NCI-H460 (cell line): Measurements from ENCODE around the gene DLGAP1. TPM values are rescaled to one million over a fixed set of nuclear protein-coding genes. Genes with fewer than 3 reads are reported as not detected.

Experiments
- DNase-seq: peaks from one replicate; pipeline ENCODE4 v3.0.0-alpha.2; 2016; ENCODE audit warnings: low read depth; ENCODE audit errors: extremely low read depth
- total RNA-seq: library from RNA; depleted of rRNA; stranded (reverse); fragments of >200 nt; shearing (Covaris generic); gene quantifications from 2 replicates; pipeline ENCODE4 v1.2.3, GENCODE V29; 2014

DLGAP1 gene
- total RNA-seq, 1 experiment from 2014 or later: 1.8 TPM

- DNase-seq: no peak
These were observed 916.0 kb downstream of the DLGAP1 start for GRCh38 chr18:3538954-3539617.

DNA sequence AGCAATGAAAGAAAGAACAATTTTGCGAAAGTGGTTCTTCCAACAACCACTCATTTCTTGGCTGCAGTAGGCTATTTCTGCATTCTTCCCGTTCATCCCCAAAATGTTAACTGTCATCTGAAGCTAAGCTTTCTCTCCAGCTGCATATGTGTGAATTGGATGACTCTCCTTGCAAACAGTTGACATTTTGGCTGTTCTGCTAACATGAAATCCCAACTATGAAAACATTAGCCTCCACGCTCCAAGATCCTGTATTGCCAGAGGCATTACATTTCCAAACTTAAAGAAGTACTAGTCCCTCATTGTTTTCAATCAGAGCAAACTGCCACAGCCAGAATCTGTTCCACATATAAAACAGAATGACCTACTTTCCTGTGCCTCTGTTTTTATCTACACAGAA lies 916.7 kb downstream of the DLGAP1 start:
- DNase-seq: no peak

DNA sequence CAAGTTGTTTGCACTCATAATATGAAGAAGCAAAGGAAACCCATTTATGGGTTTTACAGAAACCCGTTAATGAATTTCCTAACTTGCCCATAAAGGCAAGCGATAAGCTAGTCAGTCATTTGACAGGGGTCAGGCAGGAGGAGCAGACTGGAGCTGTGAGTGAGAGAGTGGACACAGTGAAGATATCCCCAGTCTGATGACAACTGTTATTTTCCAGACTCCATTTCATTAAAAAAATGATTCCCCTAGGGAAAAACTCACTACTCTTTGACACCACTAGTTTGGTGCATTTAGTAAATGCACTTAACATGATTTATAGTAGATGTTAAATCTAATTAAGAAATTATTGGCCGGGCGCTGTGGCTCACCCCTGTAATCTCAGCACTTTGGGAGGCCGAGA lies 924.3 kb downstream of the DLGAP1 start:
- DNase-seq: no peak

- DNase-seq: no peak
These were observed 925.5 kb downstream of the DLGAP1 start for GRCh38 chr18:3529601-3530000.

DNA sequence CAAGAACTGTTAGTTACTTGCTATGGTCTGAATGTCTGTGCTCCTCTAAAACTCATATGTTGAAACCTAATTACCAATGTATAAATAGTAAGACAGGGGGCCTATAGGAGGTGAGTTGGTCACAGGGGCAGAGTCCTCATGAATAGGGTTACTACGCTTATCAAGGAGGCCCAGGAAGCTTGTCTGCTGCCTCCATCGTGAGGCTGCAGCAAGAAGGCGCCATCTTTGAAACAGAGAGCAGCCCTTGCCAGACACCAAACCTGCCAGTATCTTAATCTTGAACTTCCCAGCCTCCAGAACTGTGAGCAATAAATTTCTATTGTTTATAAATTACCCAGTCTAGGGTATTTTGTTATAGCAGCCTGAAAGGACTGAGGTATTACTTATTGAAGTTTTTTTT lies 926.0 kb downstream of the DLGAP1 start:
- DNase-seq: no peak

- no peak for DNase-seq
These were observed 926.9 kb downstream of the DLGAP1 start for GRCh38 chr18:3528231-3528630.

DNA sequence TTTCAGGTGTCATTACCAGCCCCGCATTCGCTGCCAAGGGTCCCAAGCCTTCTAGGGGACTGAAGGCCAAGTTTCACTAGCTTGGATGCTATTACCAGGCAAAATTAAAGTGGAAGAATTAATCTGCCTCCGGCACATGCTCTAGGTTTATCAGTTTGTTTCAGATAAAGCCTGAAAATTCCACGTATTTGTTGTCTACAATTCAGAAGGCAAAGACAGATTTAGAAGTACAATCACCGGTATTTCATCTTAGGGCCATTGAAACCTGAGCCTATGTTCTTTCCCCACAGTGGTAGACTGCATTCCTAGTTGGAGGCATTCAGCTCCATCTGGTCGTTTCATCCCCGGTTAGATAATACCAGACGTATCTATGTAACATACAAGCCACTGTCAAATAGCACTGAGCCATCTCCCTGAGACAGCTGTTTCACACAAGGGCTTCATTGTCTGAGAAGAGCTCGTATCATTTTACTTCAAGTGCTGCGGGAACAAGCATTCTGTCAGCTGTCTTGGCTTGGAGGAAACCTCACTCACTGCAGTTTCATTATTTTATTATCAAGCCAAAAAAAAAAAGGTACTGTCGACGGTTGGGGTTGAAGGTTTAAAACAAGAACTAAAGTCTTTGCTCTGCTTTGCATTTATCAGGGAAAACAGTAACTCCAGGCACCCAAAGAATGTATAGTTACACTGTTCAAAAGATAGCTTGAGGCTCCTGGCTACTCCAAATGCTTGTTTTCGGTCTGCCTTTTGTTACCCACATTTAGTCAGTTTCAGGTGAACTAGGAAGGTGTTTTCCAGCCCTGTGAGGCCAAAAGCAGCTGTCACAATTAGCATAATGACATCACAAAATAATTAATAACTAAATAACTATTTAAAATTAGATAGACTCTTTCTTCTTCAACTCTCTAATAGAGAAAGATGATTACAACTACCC lies 928.4 kb downstream of the DLGAP1 start:
- DNase-seq: no peak

GRCh38 chr18:3525870-3526420 lies 929.2 kb downstream of the DLGAP1 start:
- DNase-seq: no peak

DNA sequence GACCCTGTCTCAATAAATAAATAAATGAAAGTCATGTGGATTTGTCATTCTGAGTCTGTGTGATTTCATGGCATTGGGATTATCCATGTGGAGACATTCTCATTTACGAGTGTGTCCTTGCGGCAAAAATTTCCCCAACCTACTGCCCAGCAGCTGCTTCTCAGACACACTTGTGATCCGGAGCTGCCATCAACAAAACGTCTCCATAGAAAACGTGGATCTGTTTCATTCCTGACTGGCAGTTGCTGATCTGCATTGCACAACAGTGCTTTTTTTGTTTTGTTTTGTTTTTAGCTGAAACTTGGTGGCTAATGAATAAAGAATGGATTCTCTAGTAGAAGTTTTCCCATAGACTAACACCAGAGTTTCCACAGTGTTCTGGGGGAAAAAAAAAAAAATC lies 930.4 kb downstream of the DLGAP1 start:
- DNase-seq: no peak

DNA sequence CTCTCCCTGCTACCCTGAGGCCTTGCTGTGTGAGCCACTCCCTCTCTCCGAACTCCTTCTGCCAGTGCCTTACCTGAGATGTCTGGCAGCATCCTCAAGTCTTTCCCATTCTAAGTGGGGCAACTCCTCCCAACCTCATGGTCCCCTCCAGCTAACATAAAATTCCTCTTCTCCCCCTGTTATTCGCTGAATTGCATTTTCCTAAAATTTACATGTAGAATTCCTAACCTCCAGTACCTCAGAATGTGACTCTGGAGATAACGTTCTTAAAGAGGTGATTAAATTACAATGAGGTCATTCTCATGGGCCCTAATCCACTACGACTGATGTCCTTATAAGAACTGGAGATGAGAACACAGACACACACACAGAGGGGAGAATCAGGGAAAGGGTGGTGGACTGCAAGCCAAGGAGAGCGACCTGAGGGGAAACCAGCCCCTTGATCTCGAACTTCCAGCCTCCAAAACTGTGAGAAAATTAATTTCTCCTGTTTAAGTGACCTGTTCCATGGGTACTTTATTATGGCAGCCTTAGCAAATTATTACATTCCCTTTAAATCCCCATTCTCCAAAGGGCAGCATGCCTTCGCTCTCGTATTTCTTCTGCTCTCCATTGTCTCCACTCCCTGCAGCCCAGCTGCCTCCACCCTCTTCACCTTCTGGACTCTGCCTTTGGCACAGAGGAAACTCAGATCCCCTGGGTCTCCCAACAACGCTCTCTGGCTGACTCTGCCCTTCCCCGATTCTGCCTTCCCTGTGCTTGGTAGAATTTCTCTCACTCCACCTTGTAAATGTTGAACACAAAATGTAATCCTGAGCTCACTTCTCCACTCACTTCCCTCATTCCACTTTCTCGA lies 934.6 kb downstream of the DLGAP1 start:
- no peak for DNase-seq

DNA sequence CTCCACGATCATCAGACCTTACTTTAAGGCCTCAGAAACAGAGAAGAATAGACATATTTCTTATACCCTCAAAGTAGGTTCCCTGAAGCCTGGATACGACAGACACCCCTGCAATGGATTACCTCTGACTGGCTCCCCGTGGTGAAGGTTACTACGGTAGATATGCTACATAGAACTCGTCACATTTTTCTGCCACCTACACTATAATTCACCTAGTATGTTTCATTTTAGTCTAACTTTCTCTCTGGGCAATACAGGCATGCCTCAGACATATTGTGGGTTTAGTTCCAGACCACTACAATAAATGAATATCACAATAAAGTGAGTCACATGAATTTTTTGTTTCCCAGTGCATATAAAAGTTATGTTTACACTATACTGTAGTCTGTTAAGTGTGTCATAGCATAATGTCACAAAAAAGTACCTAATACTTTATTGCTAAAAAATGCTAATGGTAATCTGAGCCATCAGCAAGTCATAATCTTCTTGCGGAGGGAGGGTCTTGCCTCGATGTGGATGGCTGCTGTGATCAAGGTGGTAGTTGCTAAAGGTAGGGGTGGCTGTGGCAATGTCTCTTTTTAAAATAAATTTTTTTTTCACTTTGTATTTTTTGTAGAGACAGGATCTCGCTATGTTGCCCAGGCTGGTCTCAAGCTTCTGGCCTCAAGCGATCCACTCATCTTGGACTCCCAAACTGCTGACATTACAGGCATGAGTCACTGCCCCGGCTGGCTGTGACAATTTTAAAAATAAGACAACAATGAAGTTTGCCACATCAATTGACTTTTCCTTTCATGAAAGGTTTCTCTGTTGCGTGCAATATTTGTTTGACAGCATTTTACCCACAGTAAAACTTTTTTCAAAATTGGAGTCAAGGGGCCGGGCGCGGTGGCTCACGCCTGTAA lies 940.5 kb downstream of the DLGAP1 start:
- no peak for DNase-seq

DNA sequence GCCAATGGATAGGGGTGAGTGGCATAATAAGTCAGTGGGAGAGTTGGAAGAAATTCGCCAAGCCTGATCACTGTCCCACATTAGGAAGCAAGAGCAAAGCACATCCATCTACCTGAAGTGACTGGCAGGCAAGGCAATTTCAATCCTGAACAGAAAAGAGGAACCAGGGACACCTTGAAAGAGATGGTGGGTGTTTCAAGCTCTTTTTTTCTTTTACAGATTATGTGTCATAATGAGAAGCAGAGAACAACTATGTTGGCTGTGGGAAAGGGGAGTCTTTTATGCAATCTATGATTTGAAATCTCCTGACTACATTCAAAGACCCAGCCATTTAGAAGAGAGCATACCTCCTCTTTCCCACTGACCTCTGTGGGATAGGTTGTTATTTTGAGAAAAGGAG lies 941.6 kb downstream of the DLGAP1 start:
- DNase-seq: no peak

GRCh38 chr18:3511980-3512379 lies 943.1 kb downstream of the DLGAP1 start:
- no peak for DNase-seq

GRCh38 chr18:3510896-3511295 lies 944.2 kb downstream of the DLGAP1 start:
- DNase-seq: no peak

- no peak for DNase-seq
These were observed 945.1 kb downstream of the DLGAP1 start for GRCh38 chr18:3510024-3510423.

DNA sequence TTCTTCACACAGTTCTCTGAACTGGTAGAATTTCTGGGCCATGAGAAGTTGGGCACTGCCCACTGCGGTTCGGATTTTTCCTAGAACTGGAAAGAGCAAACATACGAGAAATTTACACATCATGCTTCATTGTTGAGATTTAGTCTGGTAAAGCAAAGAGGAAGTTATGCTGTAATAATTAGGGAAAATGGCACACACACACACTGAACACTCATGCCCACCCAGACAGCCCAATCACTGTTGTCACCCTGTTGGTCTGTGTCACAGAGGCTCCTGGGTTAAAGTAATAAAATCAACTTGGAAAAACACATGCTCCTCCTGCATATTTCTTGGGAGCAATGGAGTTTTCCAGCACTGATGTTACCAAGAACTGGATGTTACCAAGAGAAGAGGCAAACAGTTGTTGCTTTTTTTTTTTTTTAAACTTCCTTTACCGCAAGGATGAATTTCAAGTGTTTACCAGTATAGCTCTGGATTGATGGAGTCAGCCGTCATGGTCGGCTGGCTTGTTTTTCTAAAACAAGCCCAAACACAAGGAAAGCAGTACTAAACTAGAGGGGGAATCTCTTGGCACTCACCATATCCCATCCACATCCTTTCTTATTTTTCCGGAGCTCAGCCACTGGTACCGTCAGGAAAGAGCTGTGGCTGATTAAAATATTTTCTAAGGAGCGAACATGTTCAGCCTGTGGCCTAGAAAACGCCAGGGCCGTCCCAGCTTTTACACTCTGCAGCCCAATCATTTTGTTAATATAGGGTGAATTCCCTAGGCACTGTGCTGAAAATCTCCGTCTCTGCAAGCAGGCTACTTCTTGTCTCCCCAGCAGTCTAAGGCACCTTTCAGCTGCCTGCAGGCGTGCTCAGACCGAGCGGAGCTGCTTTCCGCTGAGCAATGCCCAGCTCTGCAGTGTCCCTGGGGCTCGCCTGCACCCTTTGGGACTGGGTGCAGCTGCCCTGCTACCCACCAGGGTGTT lies 946.2 kb downstream of the DLGAP1 start:
- no peak for DNase-seq

DNA sequence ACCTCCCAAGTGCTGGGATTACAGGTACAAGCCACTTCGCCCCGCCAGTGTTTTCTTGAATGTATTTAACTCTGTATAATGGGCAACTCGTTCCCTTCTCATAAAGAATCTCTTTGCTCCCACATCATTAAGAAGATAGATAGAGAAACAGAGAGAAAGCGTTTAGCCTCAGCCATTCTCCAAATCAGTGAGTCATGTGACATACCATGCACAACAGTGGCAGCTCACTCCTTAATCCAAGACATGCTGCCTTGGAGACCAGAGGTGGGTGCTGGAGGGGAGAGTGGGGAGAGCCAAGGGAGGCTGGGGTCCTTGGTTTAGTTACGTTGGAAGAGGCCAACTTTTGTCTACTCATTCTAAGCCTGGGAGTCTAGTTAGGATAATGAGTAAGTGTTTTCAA lies 950.5 kb downstream of the DLGAP1 start:
- DNase-seq: no peak

GRCh38 chr18:3502650-3503049 lies 952.5 kb downstream of the DLGAP1 start:
- no peak for DNase-seq

DNA sequence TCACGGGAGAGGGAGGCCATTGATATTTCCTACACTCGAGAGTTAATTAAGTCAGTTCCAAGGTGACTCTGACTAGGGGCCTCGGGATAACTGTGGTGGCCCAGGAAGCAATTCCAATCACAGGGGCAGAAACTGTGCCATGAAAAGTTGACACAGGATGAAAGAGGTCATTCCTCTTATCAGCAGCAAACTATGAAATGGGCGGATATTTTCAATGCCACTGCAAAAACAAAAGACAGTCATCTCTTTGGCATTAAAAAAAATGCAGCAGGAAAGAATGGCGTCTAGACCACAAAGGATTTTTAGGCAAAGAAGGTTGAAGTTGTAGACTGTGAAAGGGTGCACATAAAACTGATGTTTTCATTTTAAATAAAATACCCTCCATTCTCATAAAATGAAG lies 955.1 kb downstream of the DLGAP1 start:
- no peak for DNase-seq
